Measurements from ENCODE around the gene IL1F10.

IL1F10 gene

GRCh38 chr2:113024764-113025163 lies 43.0 kb upstream of the IL1F10 start:
- Histone ChIP-seq H3K27ac (replicated peaks) (no peak overlapping the region), H3K27me3 (ENCODE audit: insufficient read depth, poor library complexity, severe bottlenecking) (peaks cover 4% of the 10 kb centered on the region), H3K4me3 (replicated peaks; ENCODE audit: insufficient read depth, low read length) (no peak overlapping the region)
- no peak for DNase-seq (ENCODE audit: low read depth in 1 of 2, low spot score in 1 of 2)
- TF ChIP-seq GABPA (IDR thresholded peaks at IDR 0.05; ENCODE audit: low read depth), result no peak
- no peak for TF ChIP-seq SPI1 (IDR thresholded peaks at IDR 0.05; ENCODE audit: borderline replicate concordance, low read depth)
- TF ChIP-seq CTCF (IDR thresholded peaks at IDR 0.05; ENCODE audit: insufficient read depth, low read length), result no peak
- TF ChIP-seq REST (IDR thresholded peaks at IDR 0.05; ENCODE audit: insufficient replicate concordance, low read depth), result no peak
- no peak for TF ChIP-seq POLR2AphosphoS5 (IDR thresholded peaks at IDR 0.05; ENCODE audit: low read depth)

DNA sequence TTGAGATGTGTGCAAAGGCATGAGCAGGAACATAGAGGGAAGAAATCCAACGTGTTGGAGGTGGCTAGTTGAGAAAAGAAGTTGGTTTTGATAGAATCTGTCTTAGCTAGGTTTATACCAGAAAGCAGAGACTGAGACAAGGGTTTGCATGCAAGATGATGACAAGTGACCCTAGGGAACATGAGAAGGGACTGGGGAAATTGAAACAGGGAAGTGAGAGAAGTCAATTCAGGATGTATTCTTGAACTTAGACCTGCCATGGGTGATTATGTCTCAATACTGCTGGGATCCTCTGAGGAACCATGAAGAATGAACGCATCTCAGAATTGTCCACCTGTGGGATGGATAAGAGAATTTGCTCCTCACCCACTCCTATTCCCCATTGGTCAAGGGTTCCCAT lies 42.0 kb upstream of the IL1F10 start:
- DNase-seq (ENCODE audit: low read depth in 1 of 2, low spot score in 1 of 2), result peak in 1 of 2 experiments; percentile 3
- Histone ChIP-seq H3K27me3 (ENCODE audit: insufficient read depth, poor library complexity, severe bottlenecking) (peaks cover 4% of the 10 kb centered on the region), H3K4me3 (replicated peaks; ENCODE audit: insufficient read depth, low read length) (no peak overlapping the region), H3K27ac (replicated peaks) (no peak overlapping the region)
- TF ChIP-seq SPI1 (IDR thresholded peaks at IDR 0.05; ENCODE audit: borderline replicate concordance, low read depth) (0 out of 2 replicates have a peak, but pooled peaks have one; percentile 3), POLR2AphosphoS5 (IDR thresholded peaks at IDR 0.05; ENCODE audit: low read depth) (no peak)

GRCh38 chr2:113027691-113028090 lies 40.1 kb upstream of the IL1F10 start:
- no peak overlapping the region for H3K4me3 ChIP-seq (replicated peaks; ENCODE audit: insufficient read depth, low read length)
- DNase-seq (ENCODE audit: low read depth in 1 of 2, low spot score in 1 of 2), result no peak
- TF ChIP-seq REST (IDR thresholded peaks at IDR 0.05; ENCODE audit: insufficient replicate concordance, low read depth) (no peak), POLR2AphosphoS5 (IDR thresholded peaks at IDR 0.05; ENCODE audit: low read depth) (no peak), GABPA (IDR thresholded peaks at IDR 0.05; ENCODE audit: low read depth) (no peak), SPI1 (IDR thresholded peaks at IDR 0.05; ENCODE audit: borderline replicate concordance, low read depth) (no peak), CTCF (IDR thresholded peaks at IDR 0.05; ENCODE audit: insufficient read depth, low read length) (no peak)

DNA sequence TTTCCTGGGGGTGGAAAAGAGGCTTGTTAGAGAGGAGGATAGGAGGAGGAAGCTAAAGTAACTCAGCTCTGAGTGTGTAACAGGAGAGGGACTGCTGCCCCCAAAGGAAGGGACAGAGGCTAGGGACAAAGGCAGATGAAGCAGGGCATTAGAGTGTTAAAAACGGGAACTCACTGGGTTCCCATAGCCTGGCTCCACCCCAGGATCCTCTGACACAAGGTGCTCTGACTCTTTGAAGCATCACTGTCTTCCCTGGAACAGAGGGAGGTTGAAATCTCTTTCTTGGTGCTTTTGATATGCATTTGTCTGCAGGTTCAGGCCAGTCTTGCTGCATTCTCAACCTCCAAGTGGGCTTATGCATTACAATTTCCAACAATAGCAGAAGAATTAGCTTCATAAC lies 39.7 kb upstream of the IL1F10 start:
- TF ChIP-seq SPI1 (IDR thresholded peaks at IDR 0.05; ENCODE audit: borderline replicate concordance, low read depth) (peak; percentile 59; the same call in 1 of the 2 replicates), CTCF (IDR thresholded peaks at IDR 0.05; ENCODE audit: insufficient read depth, low read length) (no peak)
- Histone ChIP-seq H3K27ac (replicated peaks) (no peak overlapping the region), H3K4me3 (replicated peaks; ENCODE audit: insufficient read depth, low read length) (no peak overlapping the region), H3K27me3 (ENCODE audit: insufficient read depth, poor library complexity, severe bottlenecking) (peaks cover 4% of the 10 kb centered on the region)
- no peak for DNase-seq (ENCODE audit: low read depth in 1 of 2, low spot score in 1 of 2)

More at GRCh38 chr2:113027691-113028090, 40.1 kb upstream of the IL1F10 start:
- Histone ChIP-seq H3K27ac (replicated peaks) (no peak overlapping the region), H3K27me3 (ENCODE audit: insufficient read depth, poor library complexity, severe bottlenecking) (peaks cover 4% of the 10 kb centered on the region)

Measured in HL-60 (cell line).